ENCODE data around the gene GATA5.

The GATA5 gene

DNA sequence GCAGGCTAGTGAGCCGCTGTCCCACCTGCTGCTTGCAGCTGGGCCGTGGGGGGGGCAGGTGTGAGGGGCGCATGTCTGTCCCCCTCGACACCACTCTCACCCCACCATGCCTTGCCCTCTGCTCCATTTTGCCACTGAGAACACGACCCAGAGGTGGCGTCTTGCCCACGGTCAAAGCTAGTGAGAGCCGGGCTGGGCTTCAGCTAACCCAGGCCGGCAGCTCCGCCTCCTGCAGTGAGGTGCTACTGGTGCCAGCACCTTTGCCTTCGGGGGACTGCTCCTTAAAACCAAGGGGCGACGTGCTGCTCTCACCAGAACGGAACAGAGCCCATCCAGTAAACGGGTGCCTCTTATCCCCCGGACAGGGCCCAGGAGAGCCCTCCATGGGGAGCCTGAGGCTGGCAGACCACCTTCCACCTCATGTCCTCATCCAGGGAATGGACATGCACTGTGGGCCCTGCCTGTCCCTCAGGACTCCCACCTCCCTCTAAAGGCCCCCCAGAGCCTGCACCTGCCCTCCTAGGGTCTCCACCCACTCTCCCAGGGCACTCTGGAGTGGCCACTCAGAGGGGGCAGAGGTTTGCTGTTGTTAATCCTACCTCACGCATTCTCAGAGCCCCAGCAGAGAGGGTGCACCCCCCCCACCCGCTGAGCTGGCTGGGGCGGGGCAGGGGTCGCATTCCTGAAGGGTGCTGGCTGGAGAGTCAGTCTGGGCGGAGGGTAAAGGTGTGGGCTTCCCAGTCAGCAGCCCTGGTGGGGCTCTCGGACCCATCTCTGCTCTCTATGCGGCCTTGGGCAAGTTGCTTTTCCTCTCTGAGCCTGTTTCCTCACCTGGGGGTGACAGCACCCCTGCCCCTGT is 51.3 kb downstream of the GATA5 start:
- no peak for DNase-seq (ENCODE audit: low spot score)
- TF ChIP-seq CTCF (IDR thresholded peaks at IDR 0.05; ENCODE audit: extremely low read depth, insufficient read depth, missing control alignments), result no peak
- in situ Hi-C loops (cut with MboI; ENCODE audit: low pct_unique_long_range_greater_than_20kb, low sequenced_read_pairs, unreplicated experiment), result no loop called here

- DNase-seq (ENCODE audit: low spot score), result no peak
- in situ Hi-C loops (cut with MboI; ENCODE audit: low pct_unique_long_range_greater_than_20kb, low sequenced_read_pairs, unreplicated experiment), result no loop called here
- no peak for TF ChIP-seq CTCF (IDR thresholded peaks at IDR 0.05; ENCODE audit: extremely low read depth, insufficient read depth, missing control alignments)
These were observed 52.5 kb downstream of the GATA5 start for GRCh38 chr20:62423326-62423706.

DNA sequence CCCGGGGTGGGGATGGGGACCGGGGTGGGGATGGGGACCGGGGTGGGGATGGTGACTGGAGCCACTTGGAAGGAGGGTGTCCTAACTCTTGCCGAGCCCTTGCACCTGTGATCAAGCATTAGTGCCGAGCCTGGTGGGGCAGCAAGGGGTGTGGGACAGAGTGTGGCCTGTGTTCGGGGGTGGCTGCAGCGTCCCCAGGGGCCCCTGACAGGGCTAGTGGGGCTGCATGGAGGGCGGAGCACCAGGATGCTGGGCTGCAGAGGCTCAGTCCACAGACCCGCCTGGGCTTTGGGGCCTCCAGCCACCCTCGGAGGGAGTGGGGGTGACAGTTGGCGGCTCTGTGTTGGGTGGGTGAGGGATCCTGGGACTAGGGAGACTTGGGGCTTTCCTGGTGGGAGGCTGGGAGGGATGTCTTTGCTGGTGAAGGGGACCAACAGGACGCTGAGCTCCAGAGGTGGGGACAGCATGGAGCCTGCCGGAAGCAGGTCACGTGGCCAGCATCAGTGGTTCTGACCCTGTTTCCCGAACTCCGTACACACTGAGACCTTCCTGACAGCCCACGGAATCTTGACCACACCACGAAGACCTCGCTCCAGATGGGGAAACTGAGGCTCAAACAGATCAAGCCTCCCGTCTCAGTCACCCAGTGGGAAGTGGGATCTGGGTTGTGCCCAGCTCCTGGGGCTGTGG is 53.0 kb downstream of the GATA5 start:
- TF ChIP-seq CTCF (IDR thresholded peaks at IDR 0.05; ENCODE audit: extremely low read depth, insufficient read depth, missing control alignments), result no peak
- DNase-seq (ENCODE audit: low spot score), result no peak
- in situ Hi-C loops (cut with MboI; ENCODE audit: low pct_unique_long_range_greater_than_20kb, low sequenced_read_pairs, unreplicated experiment), result no loop called here

DNA sequence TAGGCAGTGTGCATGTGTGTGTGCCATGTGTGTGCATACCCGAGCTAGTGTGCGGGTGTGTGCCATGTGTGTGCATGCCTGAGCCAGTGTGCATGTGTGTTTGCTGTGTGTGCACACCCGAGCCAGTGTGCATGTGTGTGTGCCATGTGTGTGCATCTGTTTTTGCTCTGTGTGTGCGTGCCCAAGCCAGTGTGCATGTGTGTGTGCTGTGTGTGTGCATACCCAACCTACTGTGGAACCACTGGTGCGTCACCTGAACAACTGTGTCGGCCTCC is 54.1 kb downstream of the GATA5 start:
- DNase-seq (ENCODE audit: low spot score), result no peak
- TF ChIP-seq CTCF (IDR thresholded peaks at IDR 0.05; ENCODE audit: extremely low read depth, insufficient read depth, missing control alignments), result no peak
- in situ Hi-C loops (cut with MboI; ENCODE audit: low pct_unique_long_range_greater_than_20kb, low sequenced_read_pairs, unreplicated experiment), result no loop called here

- in situ Hi-C loops (cut with MboI; ENCODE audit: low pct_unique_long_range_greater_than_20kb, low sequenced_read_pairs, unreplicated experiment), result no loop called here
- no peak for TF ChIP-seq CTCF (IDR thresholded peaks at IDR 0.05; ENCODE audit: extremely low read depth, insufficient read depth, missing control alignments)
- DNase-seq (ENCODE audit: low spot score), result no peak
These were observed 54.7 kb downstream of the GATA5 start for GRCh38 chr20:62420846-62421715.

DNA sequence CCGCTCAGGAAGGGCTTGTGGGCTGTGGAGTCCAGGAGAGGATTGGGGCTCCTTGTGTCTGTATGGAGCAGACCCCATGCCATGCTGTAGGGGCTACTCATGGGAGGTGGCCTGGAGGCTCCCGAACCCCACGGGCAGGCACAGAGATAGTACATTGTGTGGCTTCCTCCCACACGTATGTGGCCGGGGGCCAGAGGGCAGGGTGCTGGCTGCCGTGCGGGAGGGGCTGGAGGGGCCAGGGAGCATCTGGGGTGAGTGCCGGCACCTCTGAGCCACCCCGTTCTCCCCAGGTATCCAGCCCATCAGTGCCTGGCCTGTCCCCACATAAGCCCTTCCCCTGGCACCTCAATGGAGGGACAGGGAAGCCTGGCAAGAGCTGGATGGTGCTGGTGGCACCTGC is 56.0 kb downstream of the GATA5 start:
- TF ChIP-seq CTCF (IDR thresholded peaks at IDR 0.05; ENCODE audit: extremely low read depth, insufficient read depth, missing control alignments), result no peak
- in situ Hi-C loops (cut with MboI; ENCODE audit: low pct_unique_long_range_greater_than_20kb, low sequenced_read_pairs, unreplicated experiment), result no loop called here
- no peak for DNase-seq (ENCODE audit: low spot score)

Data from GM13977 (cell line).